ENCODE data around the gene ZNF519.
"Not testable (repeated sequence)": the region's sequence is repeated elsewhere in the genome, so short reads cannot be mapped to it uniquely, and the experiment has no call there.

DNA sequence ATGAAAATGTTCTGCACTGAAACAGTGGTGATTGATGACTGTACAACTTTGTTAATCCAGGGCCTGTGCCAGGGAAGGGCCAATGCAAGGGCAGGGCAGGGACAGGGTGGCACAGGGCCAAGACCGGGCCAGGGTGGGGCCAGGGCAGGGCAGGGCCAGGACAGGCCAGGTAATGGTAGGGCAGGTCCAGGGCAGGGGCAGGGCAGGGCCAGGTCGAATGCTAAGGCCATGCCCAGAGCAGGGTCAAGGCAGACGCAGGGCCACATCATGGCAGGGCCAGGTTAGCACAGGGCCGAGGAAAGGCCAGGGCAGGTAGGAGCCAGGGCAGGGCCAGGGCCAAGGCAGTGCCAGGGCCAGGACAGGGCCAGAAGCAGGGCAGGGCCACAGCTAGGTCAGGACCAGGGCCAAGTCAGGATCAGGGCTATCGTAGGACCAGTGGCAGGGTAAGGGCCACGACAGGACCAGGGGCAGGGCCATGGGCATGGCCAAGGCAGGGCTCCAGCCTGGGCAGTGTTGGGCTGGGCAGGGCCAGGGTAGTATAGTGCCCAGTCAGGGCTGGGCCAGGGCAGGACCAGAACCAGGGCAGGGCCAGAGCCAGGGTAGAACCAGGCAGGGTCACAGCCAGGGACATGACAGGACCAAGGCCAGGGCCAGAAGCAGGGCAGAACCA lies 38.3 kb upstream of the ZNF519 start:
- TF ChIP-seq, protein P1, sequence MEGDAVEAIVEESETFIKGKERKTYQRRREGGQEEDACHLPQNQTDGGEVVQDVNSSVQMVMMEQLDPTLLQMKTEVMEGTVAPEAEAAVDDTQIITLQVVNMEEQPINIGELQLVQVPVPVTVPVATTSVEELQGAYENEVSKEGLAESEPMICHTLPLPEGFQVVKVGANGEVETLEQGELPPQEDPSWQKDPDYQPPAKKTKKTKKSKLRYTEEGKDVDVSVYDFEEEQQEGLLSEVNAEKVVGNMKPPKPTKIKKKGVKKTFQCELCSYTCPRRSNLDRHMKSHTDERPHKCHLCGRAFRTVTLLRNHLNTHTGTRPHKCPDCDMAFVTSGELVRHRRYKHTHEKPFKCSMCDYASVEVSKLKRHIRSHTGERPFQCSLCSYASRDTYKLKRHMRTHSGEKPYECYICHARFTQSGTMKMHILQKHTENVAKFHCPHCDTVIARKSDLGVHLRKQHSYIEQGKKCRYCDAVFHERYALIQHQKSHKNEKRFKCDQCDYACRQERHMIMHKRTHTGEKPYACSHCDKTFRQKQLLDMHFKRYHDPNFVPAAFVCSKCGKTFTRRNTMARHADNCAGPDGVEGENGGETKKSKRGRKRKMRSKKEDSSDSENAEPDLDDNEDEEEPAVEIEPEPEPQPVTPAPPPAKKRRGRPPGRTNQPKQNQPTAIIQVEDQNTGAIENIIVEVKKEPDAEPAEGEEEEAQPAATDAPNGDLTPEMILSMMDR (conservative IDR thresholded peaks at IDR 0.05 in 1 of 2, IDR thresholded peaks at IDR 0.05 in 1 of 2; ENCODE audit: extremely low read depth in 1 of 2, insufficient read depth in 1 of 2, low read depth in 1 of 2, low read length in 2 of 2), result not testable (repeated sequence)
- TF ChIP-seq EZH2 (IDR thresholded peaks at IDR 0.05; ENCODE audit: borderline replicate concordance, low read length), result not testable (repeated sequence)

Data from mammary epithelial cell (primary cell).